Epithelial cell of esophagus (primary cell): ENCODE measurements around the gene ATP6V1G3.
"Not testable (repeated sequence)": the region's sequence is repeated elsewhere in the genome, so short reads cannot be mapped to it uniquely, and the experiment has no call there.

Source experiments
- DNase-seq: peaks from one replicate; pipeline ENCODE4 v3.0.0; 2010; ENCODE audit warnings: low read depth
- H3K4me3 ChIP-seq: 2 replicates; pipeline ENCODE4 v1.5.1; 2011; ENCODE audit warnings: mild to moderate bottlenecking, low read length, control low read depth
- CTCF ChIP-seq: IDR thresholded peaks from 2 replicates; pipeline ENCODE4 v1.5.1; 2011; ENCODE audit warnings: low read depth, mild to moderate bottlenecking, low read length, control low read depth, inconsistent platforms; ENCODE audit not compliant: insufficient read depth; ENCODE audit errors: missing control alignments

ATP6V1G3 gene

GRCh38 chr1:198531891-198532290 lies 8.6 kb downstream of the ATP6V1G3 start:
- no peak for TF ChIP-seq CTCF
- no peak for DNase-seq
- no peak overlapping the region for H3K4me3 ChIP-seq

- TF ChIP-seq CTCF, result no peak
- no peak overlapping the region for H3K4me3 ChIP-seq
- DNase-seq, result no peak
These were observed 9.5 kb downstream of the ATP6V1G3 start for GRCh38 chr1:198530953-198531352.

- no peak overlapping the region for H3K4me3 ChIP-seq
- DNase-seq, result no peak
- no peak for TF ChIP-seq CTCF
These were observed 11.1 kb downstream of the ATP6V1G3 start for GRCh38 chr1:198529414-198529813.

DNA sequence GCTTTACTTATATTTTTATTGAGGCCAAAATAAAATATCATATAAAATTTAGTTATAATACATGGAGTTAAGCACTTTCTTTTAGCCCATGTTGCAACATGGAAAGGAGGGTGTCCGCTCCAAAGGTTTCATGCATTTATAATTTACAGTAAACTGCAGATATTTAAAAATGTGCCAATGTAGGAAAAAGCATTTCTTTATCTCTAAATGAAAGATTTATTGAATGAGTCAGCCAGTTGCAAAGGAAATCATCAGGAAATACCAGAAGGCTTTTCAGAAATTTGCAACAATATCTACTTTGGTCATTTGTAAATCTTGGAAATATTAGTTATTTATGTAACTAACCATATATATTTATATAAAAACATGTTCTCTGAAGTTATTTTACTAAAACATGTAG lies 12.1 kb downstream of the ATP6V1G3 start:
- no peak for TF ChIP-seq CTCF
- DNase-seq, result no peak

GRCh38 chr1:198524556-198524955 lies 15.9 kb downstream of the ATP6V1G3 start:
- no peak for DNase-seq
- TF ChIP-seq CTCF, result no peak
- no peak overlapping the region for H3K4me3 ChIP-seq

More for the DNA sequence above, 12.1 kb downstream of the ATP6V1G3 start:
- H3K4me3 ChIP-seq, result no peak overlapping the region

- not testable (repeated sequence) for H3K4me3 ChIP-seq, DNase-seq
These were observed 16.4 kb downstream of the ATP6V1G3 start for GRCh38 chr1:198524127-198524526.

DNA sequence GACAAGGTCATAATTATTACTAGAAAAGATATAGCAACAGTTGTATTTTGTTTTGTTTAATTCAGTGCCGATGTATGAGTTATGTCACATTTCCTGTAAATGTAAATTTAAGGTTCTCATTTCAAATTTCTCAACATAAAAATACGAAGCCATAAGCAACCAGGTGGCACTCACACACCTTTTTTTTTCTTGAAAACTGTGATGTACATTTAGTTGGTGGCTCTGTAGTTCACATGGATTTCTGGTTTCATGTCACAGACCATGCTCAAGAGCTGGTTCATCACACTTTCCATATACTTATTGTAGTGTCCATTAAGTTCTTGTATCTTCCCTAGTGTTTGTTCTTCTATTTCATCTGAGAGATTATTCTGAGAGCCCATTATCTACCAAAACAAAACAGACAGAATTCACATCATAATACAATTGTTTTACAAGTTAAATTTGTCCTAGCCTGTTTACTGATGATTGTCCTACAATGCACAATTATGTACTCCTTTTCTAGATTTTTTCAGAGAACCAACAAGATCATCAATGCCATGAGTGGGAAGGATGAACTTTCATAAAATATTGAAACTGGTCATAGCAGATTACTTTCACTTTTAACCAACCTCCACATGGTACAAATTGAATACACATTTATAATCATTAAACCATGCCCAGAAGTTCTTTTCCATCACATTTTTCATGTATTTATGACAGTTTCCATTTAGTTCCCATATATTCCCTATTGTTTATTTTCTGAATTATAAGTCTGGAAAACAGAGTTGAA lies 17.1 kb downstream of the ATP6V1G3 start:
- H3K4me3 ChIP-seq, result no peak overlapping the region
- TF ChIP-seq CTCF, result no peak
- DNase-seq, result no peak
